GM12872 (cell line): Measurements from ENCODE around the gene TBC1D1.

Experiments
- TF ChIP-seq, protein P1 (sequence below): IDR thresholded peaks from 3 replicates; pipeline ENCODE4 v1.5.1; 2011; ENCODE audit warnings: low read depth, mild to moderate bottlenecking, low read length, moderate library complexity; ENCODE audit not compliant: insufficient read depth

TBC1D1 gene

DNA sequence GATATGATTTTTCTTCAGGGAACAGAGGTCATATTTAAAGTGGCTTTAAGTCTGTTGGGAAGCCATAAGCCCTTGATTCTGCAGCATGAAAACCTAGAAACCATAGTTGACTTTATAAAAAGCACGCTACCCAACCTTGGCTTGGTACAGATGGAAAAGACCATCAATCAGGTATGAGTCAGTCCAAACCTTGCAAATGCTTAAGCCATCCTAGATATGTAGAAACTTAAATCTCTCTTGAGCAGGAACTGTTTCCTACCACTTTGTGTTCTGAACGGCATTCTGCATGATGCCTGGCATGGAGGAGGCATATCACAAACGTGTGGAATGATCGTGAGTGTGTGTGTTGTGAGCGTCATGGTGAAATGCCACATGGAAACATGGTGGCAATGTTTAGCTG, 234.1 kb downstream of the TBC1D1 start:
- TF ChIP-seq, protein P1, sequence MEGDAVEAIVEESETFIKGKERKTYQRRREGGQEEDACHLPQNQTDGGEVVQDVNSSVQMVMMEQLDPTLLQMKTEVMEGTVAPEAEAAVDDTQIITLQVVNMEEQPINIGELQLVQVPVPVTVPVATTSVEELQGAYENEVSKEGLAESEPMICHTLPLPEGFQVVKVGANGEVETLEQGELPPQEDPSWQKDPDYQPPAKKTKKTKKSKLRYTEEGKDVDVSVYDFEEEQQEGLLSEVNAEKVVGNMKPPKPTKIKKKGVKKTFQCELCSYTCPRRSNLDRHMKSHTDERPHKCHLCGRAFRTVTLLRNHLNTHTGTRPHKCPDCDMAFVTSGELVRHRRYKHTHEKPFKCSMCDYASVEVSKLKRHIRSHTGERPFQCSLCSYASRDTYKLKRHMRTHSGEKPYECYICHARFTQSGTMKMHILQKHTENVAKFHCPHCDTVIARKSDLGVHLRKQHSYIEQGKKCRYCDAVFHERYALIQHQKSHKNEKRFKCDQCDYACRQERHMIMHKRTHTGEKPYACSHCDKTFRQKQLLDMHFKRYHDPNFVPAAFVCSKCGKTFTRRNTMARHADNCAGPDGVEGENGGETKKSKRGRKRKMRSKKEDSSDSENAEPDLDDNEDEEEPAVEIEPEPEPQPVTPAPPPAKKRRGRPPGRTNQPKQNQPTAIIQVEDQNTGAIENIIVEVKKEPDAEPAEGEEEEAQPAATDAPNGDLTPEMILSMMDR: no peak

DNA sequence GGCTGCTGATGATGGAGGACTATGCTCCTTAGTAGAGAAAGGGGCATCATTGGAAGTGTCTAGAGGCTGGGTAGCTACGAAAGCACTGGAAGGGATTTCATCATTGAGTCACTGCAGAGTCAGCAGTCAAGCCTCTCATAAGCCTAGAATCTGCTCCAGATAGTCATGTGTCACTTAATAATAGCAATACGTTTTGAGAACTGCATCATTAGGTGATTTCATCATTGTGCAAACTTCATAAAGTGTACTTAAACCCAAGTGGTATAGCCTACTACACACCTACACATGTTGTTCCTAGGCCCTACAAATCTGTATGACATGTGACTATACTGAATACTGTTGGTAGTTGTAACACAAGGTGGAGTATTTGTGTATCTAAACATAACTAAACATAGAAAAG, 234.9 kb downstream of the TBC1D1 start:
- TF ChIP-seq, protein P1: no peak

DNA sequence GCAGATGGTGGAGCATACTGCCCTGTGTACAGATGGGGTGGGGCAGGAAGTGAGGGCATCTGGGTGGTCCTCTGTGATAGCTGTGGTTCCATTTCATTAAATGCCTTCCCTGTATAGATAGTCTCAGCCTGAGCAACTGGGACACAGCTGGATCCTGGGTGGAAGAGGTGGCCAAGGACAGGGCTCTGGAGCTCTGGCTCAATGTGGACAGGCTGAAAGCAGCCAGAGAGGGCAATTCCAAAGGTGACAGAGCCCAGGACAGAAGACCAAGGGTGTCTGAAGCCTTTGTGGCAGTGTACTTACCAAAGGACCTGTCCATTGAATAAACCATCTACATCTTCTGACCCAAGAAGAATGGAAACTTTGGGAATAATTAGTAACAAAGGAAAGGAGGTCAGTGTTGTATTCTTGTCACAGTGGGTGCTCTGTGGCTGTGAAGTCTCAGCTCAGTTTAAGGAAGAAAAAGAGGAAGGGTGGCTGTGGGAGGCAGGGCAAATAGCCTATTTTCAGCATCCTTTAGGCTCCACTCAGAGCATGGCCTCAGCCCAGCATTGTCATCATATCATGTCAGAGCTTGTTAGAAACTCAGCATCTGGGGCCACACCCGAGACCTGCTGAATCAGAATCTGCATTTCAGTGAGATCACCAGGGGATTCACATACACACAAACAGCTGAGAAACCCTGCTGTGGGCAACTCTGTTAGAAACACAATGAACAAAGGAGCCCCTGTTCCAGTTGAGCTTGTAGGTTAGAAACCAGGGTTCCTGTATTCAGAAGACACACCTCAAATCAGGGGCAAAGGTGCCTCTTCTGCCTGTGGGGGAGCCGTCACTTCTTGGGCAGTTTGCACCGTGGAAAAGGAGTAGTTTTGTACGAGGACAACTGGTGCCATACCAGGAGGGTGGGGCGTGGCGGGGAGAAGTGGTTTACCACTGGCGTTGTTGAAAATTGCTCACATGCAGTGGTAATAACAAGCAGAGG, 237.9 kb downstream of the TBC1D1 start:
- TF ChIP-seq, protein P1: no peak

DNA sequence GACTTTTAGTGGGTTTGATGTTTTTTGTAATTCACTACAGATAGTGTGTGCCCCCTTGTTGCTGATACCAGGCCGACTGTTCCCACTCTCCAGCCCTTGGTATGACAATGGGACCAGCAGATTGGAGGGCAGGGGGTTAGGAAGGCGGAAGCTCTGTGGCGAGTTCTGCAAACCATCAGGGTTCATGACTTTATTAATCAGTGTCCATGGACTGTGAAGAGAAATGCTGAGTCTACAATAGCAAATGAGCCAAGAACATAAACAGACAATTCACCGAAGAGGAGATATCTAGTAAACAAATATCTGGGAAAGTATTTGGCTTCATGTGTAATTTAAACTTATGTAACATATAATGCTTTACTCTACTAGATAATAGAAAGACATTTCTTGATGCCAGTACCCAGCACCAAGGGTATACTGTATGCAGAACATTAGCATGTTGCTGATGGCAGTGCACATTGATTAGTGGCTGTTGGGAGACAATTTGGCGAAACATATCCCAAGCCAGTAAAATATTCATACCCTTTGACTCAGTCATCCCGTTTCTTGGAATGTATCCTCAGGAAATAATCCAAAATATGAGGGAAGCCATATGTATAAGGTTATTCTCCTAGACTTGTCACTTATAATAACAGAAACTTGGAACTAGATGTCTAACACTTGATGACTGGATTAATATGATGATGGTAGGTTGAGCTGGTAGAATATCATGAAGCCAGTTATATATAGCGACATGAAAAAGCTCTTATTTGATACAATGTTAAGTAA, 238.8 kb downstream of the TBC1D1 start:
- TF ChIP-seq, protein P1: no peak

DNA sequence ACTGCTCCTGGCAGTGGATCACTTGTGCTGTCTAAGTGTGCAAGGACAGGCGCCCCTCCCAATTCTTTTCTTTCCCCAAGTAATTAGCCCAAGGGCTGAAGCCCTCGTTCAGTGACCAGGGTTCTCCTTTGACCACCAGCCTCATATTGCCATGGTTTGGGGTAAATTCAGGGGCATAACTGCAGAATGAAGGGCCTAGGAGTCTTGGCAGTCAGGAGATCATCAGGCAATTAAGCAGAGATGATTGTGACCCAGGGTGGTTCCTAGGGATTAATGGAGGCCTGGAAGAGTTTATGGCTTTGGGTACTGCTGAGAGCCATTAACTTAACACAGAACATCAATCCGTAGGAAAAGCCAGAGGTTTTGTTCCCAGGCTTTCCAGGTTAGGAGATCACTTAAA, 240.0 kb downstream of the TBC1D1 start:
- TF ChIP-seq, protein P1: no peak

DNA sequence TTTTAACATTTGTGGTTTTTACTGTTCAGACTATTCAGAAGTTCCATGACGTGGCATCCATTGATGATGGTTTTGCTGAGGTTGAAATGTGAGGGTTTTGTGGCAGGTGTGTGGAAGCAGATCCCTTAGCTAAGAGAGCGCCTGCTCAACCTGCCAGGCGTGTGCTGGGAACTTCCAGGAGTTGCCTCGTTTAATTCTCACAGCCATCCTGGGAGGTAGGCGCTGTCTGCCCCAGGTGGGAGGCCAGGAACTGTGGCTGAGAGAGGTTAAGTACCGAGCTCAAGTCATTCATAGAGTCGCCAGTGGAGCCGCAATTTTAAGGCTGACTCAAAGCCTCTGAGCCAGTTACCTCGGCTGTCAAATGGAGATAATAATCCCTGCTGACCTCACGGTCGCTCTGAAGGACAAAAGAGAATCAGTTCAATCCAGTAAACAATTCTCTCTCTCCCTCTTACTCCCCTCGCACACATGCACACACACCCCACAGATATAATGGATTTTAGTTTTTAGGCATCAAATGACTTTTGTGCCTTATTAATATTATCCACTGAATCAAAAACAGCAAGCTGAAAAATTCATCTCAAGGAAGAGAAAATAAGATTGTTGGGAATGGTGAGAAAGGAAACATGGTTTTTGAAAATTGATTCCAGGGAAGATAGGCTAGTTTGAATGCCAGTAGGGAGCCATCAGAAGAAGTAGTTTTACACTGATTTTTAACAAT, 240.6 kb downstream of the TBC1D1 start:
- TF ChIP-seq, protein P1: no peak
